ENCODE results near the gene PHF8. TPM values are rescaled to one million over a fixed set of nuclear protein-coding genes. Genes with fewer than 3 reads are reported as not detected.

Gene PHF8
- total RNA-seq, 2 experiments from 2014 or later: 41.3 to 45.6 TPM

DNA sequence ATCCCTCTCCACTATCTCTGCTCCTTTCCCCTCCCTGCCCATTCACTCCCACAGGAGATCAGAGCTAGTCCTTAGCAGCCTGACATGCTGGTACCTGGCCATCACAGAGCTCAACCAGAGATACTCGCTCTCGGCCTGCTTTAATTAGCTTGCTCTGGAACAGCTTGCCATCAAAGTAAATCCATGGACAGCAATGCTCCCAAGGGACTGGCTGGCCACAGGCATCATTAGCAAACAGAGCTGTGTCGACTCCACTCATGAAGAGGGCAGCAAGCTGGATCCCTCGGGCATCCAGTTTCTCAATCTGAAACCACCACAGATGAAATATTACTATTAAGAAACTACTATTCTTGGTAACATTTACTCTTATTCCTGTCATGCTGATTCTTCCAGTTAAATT, 43.4 kb upstream of the PHF8 start:
- H3K4me1 Mint-ChIP-seq (ENCODE audit: low read depth): no peaks in the 10 kb centered on the region
- H3K4me3 Mint-ChIP-seq: no peak overlapping the region
- H3K27ac Mint-ChIP-seq: no peak overlapping the region
- ATAC-seq (no peak), DNase-seq (no peak)
- H3K36me3 Mint-ChIP-seq (ENCODE audit: low read depth): no peaks in the 10 kb centered on the region
- no peaks in the 10 kb centered on the region for H3K27me3 Mint-ChIP-seq
- ChIA-PET CTCF (no interaction called here), POLR2A (no interaction called here)
- intact Hi-C loops (cut with micrococcal nuclease): no loop called here
- TF ChIP-seq, protein P1, sequence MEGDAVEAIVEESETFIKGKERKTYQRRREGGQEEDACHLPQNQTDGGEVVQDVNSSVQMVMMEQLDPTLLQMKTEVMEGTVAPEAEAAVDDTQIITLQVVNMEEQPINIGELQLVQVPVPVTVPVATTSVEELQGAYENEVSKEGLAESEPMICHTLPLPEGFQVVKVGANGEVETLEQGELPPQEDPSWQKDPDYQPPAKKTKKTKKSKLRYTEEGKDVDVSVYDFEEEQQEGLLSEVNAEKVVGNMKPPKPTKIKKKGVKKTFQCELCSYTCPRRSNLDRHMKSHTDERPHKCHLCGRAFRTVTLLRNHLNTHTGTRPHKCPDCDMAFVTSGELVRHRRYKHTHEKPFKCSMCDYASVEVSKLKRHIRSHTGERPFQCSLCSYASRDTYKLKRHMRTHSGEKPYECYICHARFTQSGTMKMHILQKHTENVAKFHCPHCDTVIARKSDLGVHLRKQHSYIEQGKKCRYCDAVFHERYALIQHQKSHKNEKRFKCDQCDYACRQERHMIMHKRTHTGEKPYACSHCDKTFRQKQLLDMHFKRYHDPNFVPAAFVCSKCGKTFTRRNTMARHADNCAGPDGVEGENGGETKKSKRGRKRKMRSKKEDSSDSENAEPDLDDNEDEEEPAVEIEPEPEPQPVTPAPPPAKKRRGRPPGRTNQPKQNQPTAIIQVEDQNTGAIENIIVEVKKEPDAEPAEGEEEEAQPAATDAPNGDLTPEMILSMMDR (IDR thresholded peaks at IDR 0.05): no peak
- no peaks in the 10 kb centered on the region for H3K9me3 Mint-ChIP-seq

GRCh38 chrX:54085666-54086065, 41.4 kb upstream of the PHF8 start:
- intact Hi-C loops (cut with micrococcal nuclease): no loop called here
- Mint-ChIP-seq H3K4me1 (ENCODE audit: low read depth) (no peaks in the 10 kb centered on the region), H3K27me3 (no peaks in the 10 kb centered on the region), H3K4me3 (no peak overlapping the region), H3K27ac (no peak overlapping the region), H3K36me3 (ENCODE audit: low read depth) (no peaks in the 10 kb centered on the region), H3K9me3 (no peaks in the 10 kb centered on the region)
- ChIA-PET POLR2A (no interaction called here), CTCF (no interaction called here)
- ATAC-seq (no peak), DNase-seq (no peak)
- TF ChIP-seq, protein P1 (IDR thresholded peaks at IDR 0.05): no peak

- ChIA-PET CTCF (no interaction called here), POLR2A (no interaction called here)
- DNase-seq: no peak
- Mint-ChIP-seq H3K27ac (no peak overlapping the region), H3K27me3 (no peaks in the 10 kb centered on the region), H3K4me3 (no peak overlapping the region), H3K4me1 (ENCODE audit: low read depth) (no peaks in the 10 kb centered on the region), H3K9me3 (no peaks in the 10 kb centered on the region), H3K36me3 (ENCODE audit: low read depth) (no peaks in the 10 kb centered on the region)
- intact Hi-C loops (cut with micrococcal nuclease): no loop called here
- TF ChIP-seq, protein P1 (IDR thresholded peaks at IDR 0.05): no peak
- ATAC-seq: no peak
These were observed 32.6 kb upstream of the PHF8 start for GRCh38 chrX:54076903-54077302.

GRCh38 chrX:54074826-54075225, 30.6 kb upstream of the PHF8 start:
- no peaks in the 10 kb centered on the region for H3K4me1 Mint-ChIP-seq (ENCODE audit: low read depth)
- CTCF ChIA-PET: no interaction called here
- no peak overlapping the region for H3K27ac Mint-ChIP-seq
- no peak for ATAC-seq
- H3K4me3 Mint-ChIP-seq: no peak overlapping the region
- no peaks in the 10 kb centered on the region for H3K27me3 Mint-ChIP-seq
- intact Hi-C loops (cut with micrococcal nuclease): no loop called here
- H3K9me3 Mint-ChIP-seq: no peaks in the 10 kb centered on the region
- no peaks in the 10 kb centered on the region for H3K36me3 Mint-ChIP-seq (ENCODE audit: low read depth)
- DNase-seq: no peak
- POLR2A ChIA-PET: no interaction called here
- TF ChIP-seq, protein P1 (IDR thresholded peaks at IDR 0.05): no peak

DNA sequence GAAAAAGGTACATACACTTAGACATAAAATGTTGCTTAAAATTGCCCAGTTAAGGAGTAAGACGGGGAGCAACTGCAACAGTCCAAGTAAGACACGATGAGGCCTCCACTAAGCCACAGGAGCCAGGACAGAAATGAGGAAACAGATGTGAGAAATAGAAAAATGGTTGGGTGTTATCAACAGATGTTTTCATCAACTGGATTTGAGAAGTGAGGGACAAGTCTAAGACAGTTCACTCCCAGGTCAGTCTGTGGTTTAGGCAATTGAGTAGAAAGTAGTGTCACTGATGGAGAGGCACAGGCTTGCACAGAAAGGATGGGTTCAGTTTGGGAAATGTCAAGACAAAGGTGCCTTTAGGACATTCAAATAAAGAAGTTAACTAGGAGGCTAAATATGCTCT, 23.5 kb upstream of the PHF8 start:
- Mint-ChIP-seq H3K27me3 (no peaks in the 10 kb centered on the region), H3K4me3 (no peak overlapping the region), H3K36me3 (ENCODE audit: low read depth) (no peaks in the 10 kb centered on the region), H3K4me1 (ENCODE audit: low read depth) (no peaks in the 10 kb centered on the region), H3K9me3 (no peaks in the 10 kb centered on the region), H3K27ac (no peak overlapping the region)
- ChIA-PET POLR2A (no interaction called here), CTCF (no interaction called here)
- ATAC-seq: no peak
- no peak for DNase-seq
- intact Hi-C loops (cut with micrococcal nuclease): no loop called here
- TF ChIP-seq, protein P1 (IDR thresholded peaks at IDR 0.05): no peak
